A673 (cell line): ENCODE data around the gene CCDC158.

Experiments used
- CTCF ChIP-seq: fragments of 300-800, 200-600 bp; sonication (generic); conservative IDR thresholded peaks from 2 replicates; pipeline ENCODE4 v1.5.1; 2017; ENCODE audit warnings: low read depth, mild to moderate bottlenecking, antibody characterized with exemption, low read length, moderate library complexity, mixed read lengths
- EZH2 ChIP-seq: fragments of 200-600 bp; sonication (generic); IDR thresholded peaks from 2 replicates; pipeline ENCODE4 v1.6.1; 2017; ENCODE audit warnings: borderline replicate concordance, low read depth, mild to moderate bottlenecking, mixed read lengths, antibody characterized with exemption, low read length; ENCODE audit not compliant: poor library complexity, severe bottlenecking

GRCh38 chr4:76308548-76308947 is 112.4 kb downstream of the CCDC158 start:
- TF ChIP-seq CTCF (no peak), EZH2 (no peak)
